ENCODE measurements around the gene RWDD1.

The RWDD1 gene

DNA sequence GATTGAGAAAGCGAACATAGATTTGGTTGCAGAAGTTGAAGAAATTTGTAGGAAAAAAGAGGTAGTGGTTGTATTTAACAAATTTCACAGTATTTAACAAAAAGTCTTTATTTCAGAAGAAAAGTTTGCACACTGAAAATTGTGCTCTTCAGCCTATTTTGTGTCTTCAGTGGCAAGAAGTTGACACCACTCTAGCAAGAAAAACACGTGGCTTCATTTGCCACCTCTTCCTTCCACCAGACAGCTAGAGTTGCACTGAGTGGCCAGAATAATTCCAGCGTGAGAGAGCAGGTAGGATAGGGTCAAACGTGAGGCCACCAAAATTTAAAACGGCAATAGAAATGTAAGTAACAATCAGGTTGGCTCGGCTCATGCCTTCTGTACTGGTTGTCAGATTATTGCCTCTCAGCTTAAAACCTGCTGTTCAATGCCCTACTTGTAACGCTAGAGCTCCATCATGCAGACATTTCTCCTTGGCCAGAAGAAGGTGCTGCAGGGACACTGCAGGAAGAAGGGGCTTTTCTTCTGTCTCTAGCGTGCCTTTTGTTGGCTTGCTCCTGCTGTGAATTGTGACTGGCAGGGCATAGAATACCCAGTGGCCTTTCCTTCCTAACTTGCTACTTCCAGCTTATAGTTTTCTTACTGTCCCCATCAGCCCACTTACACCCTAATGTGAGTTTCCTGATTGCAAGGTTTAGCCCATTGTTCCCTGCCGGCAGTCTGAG, 37.9 kb upstream of the RWDD1 start:
- H3K9ac ChIP-seq: no peak overlapping the region

DNA sequence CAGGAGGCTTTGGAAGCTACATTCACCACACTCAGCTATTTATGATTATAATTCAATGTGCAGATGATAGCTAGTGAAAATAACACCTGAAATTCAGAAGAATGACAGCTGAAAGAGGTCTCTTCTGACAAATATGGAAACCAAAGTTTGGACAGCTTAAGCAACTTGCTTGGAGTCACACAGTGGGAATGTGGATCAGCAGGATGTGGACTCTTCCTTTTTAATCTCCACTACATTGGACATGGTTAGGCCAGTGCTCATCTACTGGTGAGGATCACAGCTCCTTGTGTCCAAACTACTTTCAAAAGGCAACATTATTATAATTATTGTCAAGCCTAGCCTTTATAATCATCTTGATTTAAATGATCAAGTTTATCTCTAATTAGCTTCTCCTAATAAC, 36.2 kb upstream of the RWDD1 start:
- Histone ChIP-seq H3K9me3 (ENCODE audit: control insufficient read depth, low read length) (no peaks in the 10 kb centered on the region), H3K27ac (no peak overlapping the region), H2AFZ (peak overlapping the region; percentile 26), H3K4me2 (ENCODE audit: low read length) (no peak overlapping the region), H3K79me2 (no peaks in the 10 kb centered on the region), H3K36me3 (ENCODE audit: control insufficient read depth, insufficient read depth, low read length) (no peaks in the 10 kb centered on the region), H3K4me3 (ENCODE audit: low read depth, low read length) (no peak overlapping the region), H3K27me3 (ENCODE audit: control insufficient read depth, insufficient read depth, low read length) (no peaks in the 10 kb centered on the region), H3K4me1 (peaks cover 16% of the 10 kb centered on the region), H3K9ac (no peak overlapping the region)
- TF ChIP-seq, protein P1, sequence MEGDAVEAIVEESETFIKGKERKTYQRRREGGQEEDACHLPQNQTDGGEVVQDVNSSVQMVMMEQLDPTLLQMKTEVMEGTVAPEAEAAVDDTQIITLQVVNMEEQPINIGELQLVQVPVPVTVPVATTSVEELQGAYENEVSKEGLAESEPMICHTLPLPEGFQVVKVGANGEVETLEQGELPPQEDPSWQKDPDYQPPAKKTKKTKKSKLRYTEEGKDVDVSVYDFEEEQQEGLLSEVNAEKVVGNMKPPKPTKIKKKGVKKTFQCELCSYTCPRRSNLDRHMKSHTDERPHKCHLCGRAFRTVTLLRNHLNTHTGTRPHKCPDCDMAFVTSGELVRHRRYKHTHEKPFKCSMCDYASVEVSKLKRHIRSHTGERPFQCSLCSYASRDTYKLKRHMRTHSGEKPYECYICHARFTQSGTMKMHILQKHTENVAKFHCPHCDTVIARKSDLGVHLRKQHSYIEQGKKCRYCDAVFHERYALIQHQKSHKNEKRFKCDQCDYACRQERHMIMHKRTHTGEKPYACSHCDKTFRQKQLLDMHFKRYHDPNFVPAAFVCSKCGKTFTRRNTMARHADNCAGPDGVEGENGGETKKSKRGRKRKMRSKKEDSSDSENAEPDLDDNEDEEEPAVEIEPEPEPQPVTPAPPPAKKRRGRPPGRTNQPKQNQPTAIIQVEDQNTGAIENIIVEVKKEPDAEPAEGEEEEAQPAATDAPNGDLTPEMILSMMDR (IDR thresholded peaks at IDR 0.05): no peak

More for the DNA sequence above, 37.9 kb upstream of the RWDD1 start:
- no peaks in the 10 kb centered on the region for H3K27me3 ChIP-seq (ENCODE audit: control insufficient read depth, insufficient read depth, low read length)
- H2AFZ ChIP-seq: peak overlapping the region; percentile 23
- peaks cover 25% of the 10 kb centered on the region for H3K4me1 ChIP-seq
- no peak overlapping the region for H3K4me2 ChIP-seq (ENCODE audit: low read length)
- TF ChIP-seq, protein P1 (IDR thresholded peaks at IDR 0.05): peak; percentile 21
- H3K27ac ChIP-seq: peak overlapping the region; percentile 0
- no peaks in the 10 kb centered on the region for H3K36me3 ChIP-seq (ENCODE audit: control insufficient read depth, insufficient read depth, low read length)
- no peaks in the 10 kb centered on the region for H3K9me3 ChIP-seq (ENCODE audit: control insufficient read depth, low read length)
- no peaks in the 10 kb centered on the region for H3K79me2 ChIP-seq
- no peak overlapping the region for H3K4me3 ChIP-seq (ENCODE audit: low read depth, low read length)

DNA sequence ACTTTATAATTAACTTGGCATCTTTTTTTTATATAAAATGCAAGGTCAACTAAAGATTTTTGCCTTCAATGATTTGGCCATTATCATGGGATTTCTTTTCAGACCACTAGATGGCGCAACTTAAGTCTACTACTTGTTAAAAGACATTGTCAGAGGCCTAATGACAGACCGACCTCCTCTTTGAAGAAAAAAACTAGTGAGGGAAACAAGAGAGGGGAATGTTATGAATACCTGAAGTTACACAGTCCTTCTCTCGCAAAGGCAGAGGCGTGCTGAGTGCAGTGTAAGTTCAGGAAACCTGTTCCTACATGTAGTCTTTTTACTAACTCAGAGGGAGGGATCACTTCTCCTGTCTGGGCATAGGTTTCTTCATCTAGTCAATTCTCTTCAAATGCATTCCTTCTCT, 35.1 kb upstream of the RWDD1 start:
- Histone ChIP-seq H3K9me3 (ENCODE audit: control insufficient read depth, low read length) (no peaks in the 10 kb centered on the region), H3K27me3 (ENCODE audit: control insufficient read depth, insufficient read depth, low read length) (no peaks in the 10 kb centered on the region), H3K4me1 (peaks cover 27% of the 10 kb centered on the region), H3K4me3 (ENCODE audit: low read depth, low read length) (no peak overlapping the region), H3K27ac (peak overlapping the region; percentile 81), H3K4me2 (ENCODE audit: low read length) (no peak overlapping the region), H3K36me3 (ENCODE audit: control insufficient read depth, insufficient read depth, low read length) (no peaks in the 10 kb centered on the region), H3K9ac (no peak overlapping the region), H2AFZ (peak overlapping the region; percentile 88), H3K79me2 (no peaks in the 10 kb centered on the region)
- TF ChIP-seq, protein P1 (IDR thresholded peaks at IDR 0.05): peak; percentile 87

- Histone ChIP-seq H2AFZ (peak overlapping the region; percentile 27), H3K4me3 (ENCODE audit: low read depth, low read length) (no peak overlapping the region), H3K27ac (no peak overlapping the region), H3K4me1 (peaks cover 31% of the 10 kb centered on the region), H3K9me3 (ENCODE audit: control insufficient read depth, low read length) (no peaks in the 10 kb centered on the region), H3K4me2 (ENCODE audit: low read length) (no peak overlapping the region), H3K79me2 (no peaks in the 10 kb centered on the region), H3K36me3 (ENCODE audit: control insufficient read depth, insufficient read depth, low read length) (no peaks in the 10 kb centered on the region), H3K27me3 (ENCODE audit: control insufficient read depth, insufficient read depth, low read length) (no peaks in the 10 kb centered on the region), H3K9ac (no peak overlapping the region)
- TF ChIP-seq, protein P1 (IDR thresholded peaks at IDR 0.05): no peak
Measured at GRCh38 chr6:116542426-116542825, 28.9 kb upstream of the RWDD1 start.

- no peaks in the 10 kb centered on the region for H3K79me2 ChIP-seq
- H3K4me1 ChIP-seq: peaks cover 31% of the 10 kb centered on the region
- H3K4me2 ChIP-seq (ENCODE audit: low read length): no peak overlapping the region
- no peaks in the 10 kb centered on the region for H3K36me3 ChIP-seq (ENCODE audit: control insufficient read depth, insufficient read depth, low read length)
- TF ChIP-seq, protein P1 (IDR thresholded peaks at IDR 0.05): no peak
- H3K27me3 ChIP-seq (ENCODE audit: control insufficient read depth, insufficient read depth, low read length): no peaks in the 10 kb centered on the region
- H3K4me3 ChIP-seq (ENCODE audit: low read depth, low read length): no peak overlapping the region
- peak overlapping the region; percentile 28 for H2AFZ ChIP-seq
- H3K9ac ChIP-seq: no peak overlapping the region
- no peak overlapping the region for H3K27ac ChIP-seq
- H3K9me3 ChIP-seq (ENCODE audit: control insufficient read depth, low read length): no peaks in the 10 kb centered on the region
Measured at GRCh38 chr6:116543149-116543548, 28.2 kb upstream of the RWDD1 start.
